Measurements from ENCODE around the gene DUSP15. TPM values are rescaled to one million over a fixed set of nuclear protein-coding genes. Genes with fewer than 3 reads are reported as not detected.

DUSP15 gene
- total RNA-seq, 2 experiments from 2014 or later, result not detected

GRCh38 chr20:31856516-31856915, 13.8 kb downstream of the DUSP15 start:
- Mint-ChIP-seq H3K27ac (no peak overlapping the region), H3K27me3 (ENCODE audit: low read depth) (peaks cover 19% of the 10 kb centered on the region)
- no peak for ATAC-seq

GRCh38 chr20:31853481-31853880, 16.8 kb downstream of the DUSP15 start:
- H3K9me3 Mint-ChIP-seq (ENCODE audit: insufficient read depth), result no peaks in the 10 kb centered on the region
- H3K4me1 Mint-ChIP-seq (ENCODE audit: low read depth), result peaks cover 8% of the 10 kb centered on the region

More at GRCh38 chr20:31856516-31856915, 13.8 kb downstream of the DUSP15 start:
- H3K4me1 Mint-ChIP-seq (ENCODE audit: low read depth), result peaks cover 20% of the 10 kb centered on the region
- no peak overlapping the region for H3K4me3 Mint-ChIP-seq
- DNase-seq, result no peak
- ChIA-PET CTCF (interaction anchor here (1.6 to 8.4 kb wide), 5 partner anchors 9 to 175 kb away, joined by 4 to 103 read pairs (median 17); partner anchors contain the start of gene PDRG1), POLR2A (interaction anchor here (0.8 kb wide), 1 partner anchor 95 kb away, joined by 3 read pairs; the partner anchor contains the start of gene PDRG1)
- no peaks in the 10 kb centered on the region for H3K36me3 Mint-ChIP-seq (ENCODE audit: low read depth)
- H3K9me3 Mint-ChIP-seq (ENCODE audit: insufficient read depth), result no peaks in the 10 kb centered on the region

GRCh38 chr20:31851240-31851955, 18.9 kb downstream of the DUSP15 start:
- no peak for ATAC-seq
- no peak overlapping the region for H3K4me3 Mint-ChIP-seq
- POLR2A ChIA-PET, result no interaction called here

More at GRCh38 chr20:31853481-31853880, 16.8 kb downstream of the DUSP15 start:
- Mint-ChIP-seq H3K4me3 (no peak overlapping the region), H3K27me3 (ENCODE audit: low read depth) (peaks cover 17% of the 10 kb centered on the region), H3K27ac (no peak overlapping the region), H3K36me3 (ENCODE audit: low read depth) (no peaks in the 10 kb centered on the region)
- POLR2A ChIA-PET, result interaction anchor here (1.5 kb wide), 1 partner anchor 98 kb away, joined by 4 read pairs; the partner anchor contains the start of gene PDRG1
- DNase-seq (no peak), ATAC-seq (no peak)
- CTCF ChIA-PET, result interaction anchor here (0.8 to 8.4 kb wide), 18 partner anchors 9 to 798 kb away, joined by 3 to 103 read pairs (median 6); partner anchors contain the start of gene PDRG1

GRCh38 chr20:31849306-31849930, 20.9 kb downstream of the DUSP15 start:
- ChIA-PET CTCF (interaction anchor here (0.7 to 8.4 kb wide), 4 partner anchors 27 to 237 kb away, joined by 3 to 103 read pairs (median 52); partner anchors contain the start of gene PDRG1), POLR2A (no interaction called here)
- H3K4me3 Mint-ChIP-seq, result no peak overlapping the region
- H3K27ac Mint-ChIP-seq, result no peak overlapping the region
- DNase-seq, result no peak
- no peaks in the 10 kb centered on the region for H3K9me3 Mint-ChIP-seq (ENCODE audit: insufficient read depth)
- H3K36me3 Mint-ChIP-seq (ENCODE audit: low read depth), result no peaks in the 10 kb centered on the region
- no peaks in the 10 kb centered on the region for H3K4me1 Mint-ChIP-seq (ENCODE audit: low read depth)
- no peak for ATAC-seq
- peaks cover 13% of the 10 kb centered on the region for H3K27me3 Mint-ChIP-seq (ENCODE audit: low read depth)

More at GRCh38 chr20:31851240-31851955, 18.9 kb downstream of the DUSP15 start:
- Mint-ChIP-seq H3K27me3 (ENCODE audit: low read depth) (peaks cover 13% of the 10 kb centered on the region), H3K27ac (no peak overlapping the region), H3K9me3 (ENCODE audit: insufficient read depth) (no peaks in the 10 kb centered on the region), H3K36me3 (ENCODE audit: low read depth) (no peaks in the 10 kb centered on the region), H3K4me1 (ENCODE audit: low read depth) (no peaks in the 10 kb centered on the region)
- CTCF ChIA-PET, result interaction anchor here (1.0 to 8.4 kb wide), 9 partner anchors 11 to 801 kb away, joined by 3 to 103 read pairs (median 11); partner anchors contain the start of gene PDRG1
- no peak for DNase-seq

- Mint-ChIP-seq H3K4me3 (no peak overlapping the region), H3K9me3 (ENCODE audit: insufficient read depth) (no peaks in the 10 kb centered on the region), H3K4me1 (ENCODE audit: low read depth) (no peaks in the 10 kb centered on the region), H3K27me3 (ENCODE audit: low read depth) (peaks cover 13% of the 10 kb centered on the region), H3K27ac (no peak overlapping the region), H3K36me3 (ENCODE audit: low read depth) (no peaks in the 10 kb centered on the region)
- ATAC-seq (no peak), DNase-seq (no peak)
- POLR2A ChIA-PET, result no interaction called here
- CTCF ChIA-PET, result interaction anchor here (1.4 to 3.2 kb wide), 7 partner anchors 7 to 184 kb away, joined by 3 to 53 read pairs (median 11); no protein-coding TSS in a partner anchor
Observed at GRCh38 chr20:31848088-31848999, 22.0 kb downstream of the DUSP15 start.

GRCh38 chr20:31846793-31847138, 23.6 kb downstream of the DUSP15 start:
- H3K4me3 Mint-ChIP-seq, result no peak overlapping the region
- peaks cover 13% of the 10 kb centered on the region for H3K27me3 Mint-ChIP-seq (ENCODE audit: low read depth)
- no peaks in the 10 kb centered on the region for H3K9me3 Mint-ChIP-seq (ENCODE audit: insufficient read depth)
- ChIA-PET CTCF (interaction anchor here (0.6 to 3.2 kb wide), 28 partner anchors 9 to 580 kb away, joined by 3 to 53 read pairs (median 4); partner anchors contain the start of gene PDRG1), POLR2A (interaction anchor here (1.0 kb wide), 1 partner anchor 23 kb away, joined by 5 read pairs; no protein-coding TSS in a partner anchor)
- no peaks in the 10 kb centered on the region for H3K36me3 Mint-ChIP-seq (ENCODE audit: low read depth)
- H3K4me1 Mint-ChIP-seq (ENCODE audit: low read depth), result no peaks in the 10 kb centered on the region
- no peak for DNase-seq
- no peak overlapping the region for H3K27ac Mint-ChIP-seq
- ATAC-seq, result no peak

- DNase-seq, result no peak
- no peak for ATAC-seq
- no peaks in the 10 kb centered on the region for H3K36me3 Mint-ChIP-seq (ENCODE audit: low read depth)
- H3K9me3 Mint-ChIP-seq (ENCODE audit: insufficient read depth), result no peaks in the 10 kb centered on the region
- peaks cover 5% of the 10 kb centered on the region for H3K27me3 Mint-ChIP-seq (ENCODE audit: low read depth)
- POLR2A ChIA-PET, result no interaction called here
- no peak within 1 kb of the TSS for H3K27ac Mint-ChIP-seq
- CTCF ChIA-PET, result interaction anchor here (1.1 to 1.3 kb wide), 3 partner anchors 11 to 107 kb away, joined by 4 to 5 read pairs (median 4); partner anchors contain the start of gene PDRG1
- H3K4me3 Mint-ChIP-seq, result no peak within 1 kb of the TSS
- H3K4me1 Mint-ChIP-seq (ENCODE audit: low read depth), result no peaks in the 10 kb centered on the region
Observed at GRCh38 chr20:31845300-31845863, 24.9 kb downstream of the DUSP15 start, which contains the start of gene FOXS1. TSS of gene FOXS1 (minus strand) at chr20:31845604. CDS start at chr20:31845542, 62 bp downstream.

GRCh38 chr20:31844737-31845299, 25.5 kb downstream of the DUSP15 start:
- ATAC-seq, result no peak
- Mint-ChIP-seq H3K27ac (no peak overlapping the region), H3K9me3 (ENCODE audit: insufficient read depth) (no peaks in the 10 kb centered on the region), H3K36me3 (ENCODE audit: low read depth) (no peaks in the 10 kb centered on the region), H3K27me3 (ENCODE audit: low read depth) (peaks cover 5% of the 10 kb centered on the region), H3K4me1 (ENCODE audit: low read depth) (no peaks in the 10 kb centered on the region), H3K4me3 (no peak overlapping the region)
- ChIA-PET CTCF (interaction anchor here (1.1 to 1.3 kb wide), 3 partner anchors 11 to 107 kb away, joined by 4 to 5 read pairs (median 4); partner anchors contain the start of gene PDRG1), POLR2A (no interaction called here)
- no peak for DNase-seq

- Mint-ChIP-seq H3K4me3 (no peak overlapping the region), H3K4me1 (ENCODE audit: low read depth) (no peaks in the 10 kb centered on the region), H3K27ac (no peak overlapping the region), H3K9me3 (ENCODE audit: insufficient read depth) (no peaks in the 10 kb centered on the region), H3K36me3 (ENCODE audit: low read depth) (no peaks in the 10 kb centered on the region), H3K27me3 (ENCODE audit: low read depth) (peaks cover under 1% of the 10 kb centered on the region)
- ATAC-seq (no peak), DNase-seq (no peak)
- POLR2A ChIA-PET, result no interaction called here
- CTCF ChIA-PET, result interaction anchor here (1.3 kb wide), 1 partner anchor 12 kb away, joined by 4 read pairs; no protein-coding TSS in a partner anchor
Observed at GRCh38 chr20:31843881-31844280, 26.4 kb downstream of the DUSP15 start.

GRCh38 chr20:31843288-31843687, 27.0 kb downstream of the DUSP15 start:
- ChIA-PET CTCF (no interaction called here), POLR2A (no interaction called here)
- no peak overlapping the region for H3K4me3 Mint-ChIP-seq

More at GRCh38 chr20:31843288-31843687, 27.0 kb downstream of the DUSP15 start:
- Mint-ChIP-seq H3K27ac (no peak overlapping the region), H3K9me3 (ENCODE audit: insufficient read depth) (no peaks in the 10 kb centered on the region), H3K4me1 (ENCODE audit: low read depth) (no peaks in the 10 kb centered on the region), H3K27me3 (ENCODE audit: low read depth) (no peaks in the 10 kb centered on the region), H3K36me3 (ENCODE audit: low read depth) (no peaks in the 10 kb centered on the region)
- ATAC-seq (no peak), DNase-seq (no peak)

Measured in activated CD8-positive, alpha-beta T cell treated with anti-CD3 and anti-CD28 coated beads, Interleukin-2, amount 10 ng/mL, durations not matched to agents 7 days and 5 days (primary cell).